Lower lobe of right lung (tissue), 2 donors: ENCODE measurements around the gene DPP10. TPM values are rescaled to one million over a fixed set of nuclear protein-coding genes. Genes with fewer than 3 reads are reported as not detected.

Source experiments
- ATAC-seq, 2 donors: fragments of 200-7000 bp; cut with Tn5 transposase; one replicate each; pipeline ENCODE4 v1.9.1; 2020 to 2022; ENCODE audit warnings: mild to moderate bottlenecking in 2 of 2, moderate library complexity in 2 of 2
- DNase-seq: peaks from one replicate; pipeline ENCODE4 v3.0.0-alpha.2; 2020
- H3K27ac ChIP-seq: fragments of 200-600 bp; one replicate; pipeline ENCODE4 v1.8.0; 2022
- H3K27me3 ChIP-seq: fragments of 200-600 bp; one replicate; pipeline ENCODE4 v1.8.0; 2022; ENCODE audit warnings: low read depth
- H3K36me3 ChIP-seq: fragments of 200-600 bp; one replicate; pipeline ENCODE4 v1.8.0; 2022; ENCODE audit warnings: mild to moderate bottlenecking
- H3K4me1 ChIP-seq: fragments of 200-600 bp; one replicate; pipeline ENCODE4 v1.8.0; 2022
- H3K4me3 ChIP-seq: fragments of 200-600 bp; one replicate; pipeline ENCODE4 v1.8.0; 2022; ENCODE audit warnings: mild to moderate bottlenecking
- H3K9me3 ChIP-seq: fragments of 200-600 bp; one replicate; pipeline ENCODE4 v1.8.0; 2022
- intact Hi-C: fragments of 100-400 bp; cut with DNase I; formaldehyde crosslinking; loops from one replicate; pipeline ENCODE4 v1.11.0; 2022
- total RNA-seq: library from RNA; stranded (reverse); fragmentation: NEBNext Ultra II Directional; extraction: Animal tissue kit (Norgen Biotek cat#: 25700); gene quantifications from one replicate; pipeline ENCODE4 v1.2.1, GENCODE V29; 2021
- TF ChIP-seq, protein P1 (sequence below): fragments of 200-600 bp; IDR thresholded peaks from one replicate; pipeline ENCODE4 v1.8.0; 2022; ENCODE audit warnings: antibody characterized with exemption, mild to moderate bottlenecking
- donor health status: DM: no; HTN: yes; CAD: no; lungs with severe emphysema.

The DPP10 gene
- total RNA-seq, 1 donor from 2014 or later, result 0.80 TPM

DNA sequence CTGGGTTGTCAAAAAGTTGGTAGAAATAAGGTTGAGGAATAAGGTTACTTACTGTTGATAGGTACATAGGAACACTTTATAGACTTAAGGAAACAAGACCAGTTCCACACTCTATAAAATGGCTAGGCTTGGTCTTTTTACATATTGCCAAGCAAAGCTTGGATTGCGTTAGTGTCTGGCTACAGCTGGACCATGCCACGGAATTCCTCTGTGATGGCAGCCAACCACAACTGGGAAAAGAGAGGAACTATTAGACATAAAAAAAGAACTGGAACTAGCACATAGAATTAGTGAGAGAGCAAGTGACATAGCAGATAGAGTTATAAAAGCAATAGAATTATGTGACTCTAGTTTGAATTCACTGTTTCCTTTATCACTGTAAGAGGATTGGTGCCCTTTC lies 17.7 kb upstream of the DPP10 start:
- Histone ChIP-seq H3K4me1 (no peaks in the 10 kb centered on the region), H3K27ac (no peak overlapping the region), H3K27me3 (no peaks in the 10 kb centered on the region), H3K4me3 (no peak overlapping the region), H3K9me3 (no peaks in the 10 kb centered on the region), H3K36me3 (no peaks in the 10 kb centered on the region)
- ATAC-seq (no peak), DNase-seq (no peak)
- intact Hi-C loops, result no loop called here
- TF ChIP-seq, protein P1, sequence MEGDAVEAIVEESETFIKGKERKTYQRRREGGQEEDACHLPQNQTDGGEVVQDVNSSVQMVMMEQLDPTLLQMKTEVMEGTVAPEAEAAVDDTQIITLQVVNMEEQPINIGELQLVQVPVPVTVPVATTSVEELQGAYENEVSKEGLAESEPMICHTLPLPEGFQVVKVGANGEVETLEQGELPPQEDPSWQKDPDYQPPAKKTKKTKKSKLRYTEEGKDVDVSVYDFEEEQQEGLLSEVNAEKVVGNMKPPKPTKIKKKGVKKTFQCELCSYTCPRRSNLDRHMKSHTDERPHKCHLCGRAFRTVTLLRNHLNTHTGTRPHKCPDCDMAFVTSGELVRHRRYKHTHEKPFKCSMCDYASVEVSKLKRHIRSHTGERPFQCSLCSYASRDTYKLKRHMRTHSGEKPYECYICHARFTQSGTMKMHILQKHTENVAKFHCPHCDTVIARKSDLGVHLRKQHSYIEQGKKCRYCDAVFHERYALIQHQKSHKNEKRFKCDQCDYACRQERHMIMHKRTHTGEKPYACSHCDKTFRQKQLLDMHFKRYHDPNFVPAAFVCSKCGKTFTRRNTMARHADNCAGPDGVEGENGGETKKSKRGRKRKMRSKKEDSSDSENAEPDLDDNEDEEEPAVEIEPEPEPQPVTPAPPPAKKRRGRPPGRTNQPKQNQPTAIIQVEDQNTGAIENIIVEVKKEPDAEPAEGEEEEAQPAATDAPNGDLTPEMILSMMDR, result no peak

DNA sequence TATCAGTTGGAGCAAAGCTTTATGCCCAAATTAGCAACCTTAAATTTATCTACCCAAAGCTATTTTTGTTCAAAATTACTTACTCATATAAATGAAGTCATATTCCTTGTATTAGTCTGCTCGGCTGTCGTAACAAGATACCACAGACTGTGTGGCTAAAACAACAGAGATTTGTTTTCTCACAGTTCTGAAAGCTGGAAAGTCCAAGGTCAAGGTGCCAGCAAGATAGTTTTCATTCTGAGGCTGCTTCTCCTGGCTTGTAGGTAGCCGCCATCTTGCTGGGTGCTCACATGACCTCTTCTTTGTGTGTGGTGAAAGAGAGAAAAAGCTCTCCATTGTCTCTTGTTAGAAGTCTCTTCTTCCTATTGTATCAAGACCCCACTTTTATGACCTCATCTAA lies 15.7 kb upstream of the DPP10 start:
- no peak overlapping the region for H3K4me3 ChIP-seq
- intact Hi-C loops, result no loop called here
- DNase-seq (no peak), ATAC-seq (no peak)
- H3K36me3 ChIP-seq, result no peaks in the 10 kb centered on the region
- TF ChIP-seq, protein P1, result no peak
- H3K9me3 ChIP-seq, result no peaks in the 10 kb centered on the region
- H3K27ac ChIP-seq, result no peak overlapping the region
- no peaks in the 10 kb centered on the region for H3K27me3 ChIP-seq
- no peaks in the 10 kb centered on the region for H3K4me1 ChIP-seq

DNA sequence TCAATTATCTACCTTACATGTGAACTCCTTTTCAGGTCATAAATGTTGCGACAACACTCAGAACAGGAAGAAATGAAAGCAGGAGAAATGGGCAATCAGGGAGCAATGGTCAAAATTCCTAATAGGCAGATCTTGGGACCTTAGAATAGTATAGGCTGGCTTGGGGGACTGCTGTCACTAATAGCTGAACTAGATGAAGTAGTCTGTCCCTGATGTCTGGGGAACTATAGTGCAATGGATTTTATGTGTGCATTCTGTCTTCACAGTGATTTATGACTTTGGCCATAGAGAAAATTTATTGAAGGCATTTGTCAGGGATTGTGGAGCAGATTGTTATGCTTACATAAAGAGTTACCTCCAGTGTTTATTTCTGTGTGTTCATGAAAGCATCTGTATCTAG lies 6.1 kb upstream of the DPP10 start:
- H3K36me3 ChIP-seq, result no peaks in the 10 kb centered on the region
- H3K4me3 ChIP-seq, result no peak overlapping the region
- TF ChIP-seq, protein P1, result no peak
- no peaks in the 10 kb centered on the region for H3K9me3 ChIP-seq
- intact Hi-C loops, result no loop called here
- no peaks in the 10 kb centered on the region for H3K27me3 ChIP-seq
- ATAC-seq (no peak), DNase-seq (no peak)
- no peak overlapping the region for H3K27ac ChIP-seq
- H3K4me1 ChIP-seq, result no peaks in the 10 kb centered on the region

DNA sequence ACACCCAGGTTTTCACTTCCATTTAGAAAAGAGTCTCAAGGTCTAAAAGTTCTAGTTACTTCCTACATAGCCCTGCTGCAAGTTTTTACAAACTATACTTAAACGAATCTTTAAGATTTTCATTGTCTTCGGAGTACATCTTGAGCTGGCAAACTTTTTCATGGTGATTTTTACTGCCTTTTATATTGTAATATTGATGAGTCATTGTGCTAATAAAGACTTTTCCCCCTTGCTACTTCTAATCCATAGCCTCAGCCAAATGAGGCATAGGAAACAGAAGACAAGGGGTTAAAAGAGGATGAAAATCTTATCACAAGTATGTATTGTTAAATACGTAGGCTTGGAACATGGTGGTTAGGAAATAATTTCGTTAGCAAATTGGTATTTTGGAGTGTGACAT lies 4.1 kb downstream of the DPP10 start:
- H3K4me3 ChIP-seq, result no peak overlapping the region
- intact Hi-C loops, result no loop called here
- ATAC-seq (no peak), DNase-seq (no peak)
- no peaks in the 10 kb centered on the region for H3K9me3 ChIP-seq
- no peaks in the 10 kb centered on the region for H3K4me1 ChIP-seq
- no peaks in the 10 kb centered on the region for H3K27me3 ChIP-seq
- H3K36me3 ChIP-seq, result no peaks in the 10 kb centered on the region
- no peak overlapping the region for H3K27ac ChIP-seq
- TF ChIP-seq, protein P1, result no peak

DNA sequence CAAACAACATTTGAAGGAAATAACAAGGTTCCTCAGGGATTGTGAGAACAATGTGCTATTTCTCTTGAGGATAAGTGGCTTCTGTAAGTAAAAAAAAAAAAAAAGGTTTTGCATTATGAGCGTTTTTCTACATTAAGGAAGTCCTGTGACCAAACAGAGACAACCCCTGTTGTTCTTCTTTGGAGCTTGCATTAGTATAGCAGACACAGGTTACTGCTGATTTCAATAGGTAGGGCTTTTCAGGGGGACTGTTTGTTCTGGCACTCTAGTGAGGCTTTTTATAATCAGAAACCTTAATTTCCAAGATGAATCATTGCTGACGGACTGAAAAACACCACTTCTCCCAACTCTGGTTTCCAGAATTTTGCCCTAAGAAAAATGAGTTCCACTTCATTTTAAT lies 8.2 kb downstream of the DPP10 start:
- no peaks in the 10 kb centered on the region for H3K4me1 ChIP-seq
- H3K9me3 ChIP-seq, result no peaks in the 10 kb centered on the region
- intact Hi-C loops, result no loop called here
- H3K27ac ChIP-seq, result no peak overlapping the region
- DNase-seq (no peak), ATAC-seq (no peak)
- H3K4me3 ChIP-seq, result no peak overlapping the region
- no peaks in the 10 kb centered on the region for H3K27me3 ChIP-seq
- TF ChIP-seq, protein P1, result no peak
- H3K36me3 ChIP-seq, result no peaks in the 10 kb centered on the region

DNA sequence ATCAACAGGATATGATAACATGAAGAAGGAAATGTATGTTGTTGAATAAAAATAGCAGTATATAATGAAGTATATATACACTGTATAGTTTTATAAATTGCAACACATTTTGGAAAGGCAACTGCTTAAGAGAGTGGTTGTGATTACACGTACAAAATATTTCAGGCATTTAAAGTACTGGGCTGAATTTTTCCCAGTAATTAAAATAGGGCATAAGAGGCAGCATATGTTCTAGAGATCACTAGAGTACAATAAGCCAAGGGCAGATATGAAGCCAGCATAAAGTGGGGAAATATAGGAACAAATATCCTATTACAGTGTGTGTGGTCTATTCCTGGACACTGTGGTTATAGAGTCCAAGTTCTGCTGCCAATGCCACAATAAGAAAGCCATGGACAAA lies 14.1 kb downstream of the DPP10 start:
- no peaks in the 10 kb centered on the region for H3K9me3 ChIP-seq
- no peak for ATAC-seq
- TF ChIP-seq, protein P1, result no peak
- no peaks in the 10 kb centered on the region for H3K36me3 ChIP-seq
- no peak overlapping the region for H3K4me3 ChIP-seq
- intact Hi-C loops, result no loop called here
- H3K27ac ChIP-seq, result no peak overlapping the region
- no peaks in the 10 kb centered on the region for H3K27me3 ChIP-seq
- H3K4me1 ChIP-seq, result no peaks in the 10 kb centered on the region
- DNase-seq, result no peak
